ENCODE data around the gene SCAF1.

Gene SCAF1

DNA sequence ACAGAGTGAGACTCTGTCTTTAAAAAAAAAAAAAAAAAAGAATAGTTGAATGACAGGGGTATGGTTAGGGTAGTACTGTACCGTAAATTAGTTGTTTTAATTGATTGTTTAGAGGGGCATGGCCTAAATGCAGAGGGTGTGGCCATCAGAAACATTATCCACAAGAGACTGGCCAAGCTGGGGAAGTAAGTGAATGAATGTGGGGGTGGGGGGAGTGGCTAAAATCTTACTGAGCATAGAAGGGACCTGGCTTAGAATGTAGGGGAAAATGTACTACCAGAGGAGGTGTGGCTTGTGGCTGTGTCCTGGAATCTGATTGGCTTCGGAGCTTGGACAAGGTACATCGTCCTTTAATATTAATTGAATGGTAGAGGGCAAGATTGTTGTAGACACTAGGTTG, 27.5 kb downstream of the SCAF1 start:
- H3K36me3 ChIP-seq (ENCODE audit: control insufficient read depth, insufficient read depth, low read length), result peaks cover 3% of the 10 kb centered on the region
- H3K4me3 ChIP-seq (replicated peaks; ENCODE audit: low read depth, low read length), result no peak overlapping the region
- DNase-seq (ENCODE audit: extremely low read depth, insufficient read length), result no peak
- no peaks in the 10 kb centered on the region for H3K27me3 ChIP-seq (replicated peaks; ENCODE audit: control insufficient read depth, insufficient read depth, low read length)
- TF ChIP-seq, protein P1, sequence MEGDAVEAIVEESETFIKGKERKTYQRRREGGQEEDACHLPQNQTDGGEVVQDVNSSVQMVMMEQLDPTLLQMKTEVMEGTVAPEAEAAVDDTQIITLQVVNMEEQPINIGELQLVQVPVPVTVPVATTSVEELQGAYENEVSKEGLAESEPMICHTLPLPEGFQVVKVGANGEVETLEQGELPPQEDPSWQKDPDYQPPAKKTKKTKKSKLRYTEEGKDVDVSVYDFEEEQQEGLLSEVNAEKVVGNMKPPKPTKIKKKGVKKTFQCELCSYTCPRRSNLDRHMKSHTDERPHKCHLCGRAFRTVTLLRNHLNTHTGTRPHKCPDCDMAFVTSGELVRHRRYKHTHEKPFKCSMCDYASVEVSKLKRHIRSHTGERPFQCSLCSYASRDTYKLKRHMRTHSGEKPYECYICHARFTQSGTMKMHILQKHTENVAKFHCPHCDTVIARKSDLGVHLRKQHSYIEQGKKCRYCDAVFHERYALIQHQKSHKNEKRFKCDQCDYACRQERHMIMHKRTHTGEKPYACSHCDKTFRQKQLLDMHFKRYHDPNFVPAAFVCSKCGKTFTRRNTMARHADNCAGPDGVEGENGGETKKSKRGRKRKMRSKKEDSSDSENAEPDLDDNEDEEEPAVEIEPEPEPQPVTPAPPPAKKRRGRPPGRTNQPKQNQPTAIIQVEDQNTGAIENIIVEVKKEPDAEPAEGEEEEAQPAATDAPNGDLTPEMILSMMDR (IDR thresholded peaks at IDR 0.05; ENCODE audit: insufficient read depth, low read length, poor library complexity, severe bottlenecking), result no peak

DNA sequence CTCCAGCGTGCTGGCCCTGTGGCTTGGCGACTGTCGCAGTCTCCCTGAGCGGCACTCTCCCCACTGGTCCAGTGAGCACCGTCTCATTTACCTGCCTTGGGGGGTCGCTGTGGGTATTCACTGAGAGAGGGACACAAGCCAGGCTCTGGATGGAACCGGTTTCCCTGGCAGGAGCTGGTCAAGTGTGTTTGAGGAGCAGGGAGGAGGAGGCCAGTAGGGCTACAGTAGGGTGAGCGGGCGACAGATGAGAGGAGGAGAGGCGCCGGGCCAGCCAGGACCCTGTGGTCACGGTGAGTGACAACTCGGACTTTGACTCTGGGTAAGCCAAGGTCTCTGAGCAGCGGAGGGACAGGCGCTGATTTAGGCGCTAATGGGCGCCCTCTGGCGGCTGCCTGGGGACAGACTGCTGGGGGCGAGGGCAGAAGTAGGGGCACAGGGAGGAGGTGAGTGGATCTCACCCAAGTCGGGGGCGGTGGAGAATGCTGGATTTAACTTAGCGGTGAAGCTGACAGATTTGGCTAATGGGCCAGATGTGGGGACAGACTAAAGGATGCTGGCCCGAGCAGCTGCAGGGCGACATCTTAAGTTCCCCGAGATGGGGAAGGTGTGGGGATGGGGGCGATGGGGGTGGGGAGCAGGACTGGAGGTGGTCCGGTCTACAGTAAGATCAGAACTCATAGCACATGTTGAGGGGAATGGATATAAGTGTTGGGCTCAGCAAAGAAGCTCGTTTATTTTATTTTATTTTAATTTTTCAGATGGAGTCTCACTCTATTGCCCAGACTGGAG, 30.3 kb downstream of the SCAF1 start:
- TF ChIP-seq, protein P1 (IDR thresholded peaks at IDR 0.05; ENCODE audit: insufficient read depth, low read length, poor library complexity, severe bottlenecking), result peak; percentile 99
- DNase-seq (ENCODE audit: extremely low read depth, insufficient read length), result peak; percentile 77
- Histone ChIP-seq H3K4me3 (replicated peaks; ENCODE audit: low read depth, low read length) (no peak overlapping the region), H3K27me3 (replicated peaks; ENCODE audit: control insufficient read depth, insufficient read depth, low read length) (no peaks in the 10 kb centered on the region), H3K36me3 (ENCODE audit: control insufficient read depth, insufficient read depth, low read length) (peaks cover 3% of the 10 kb centered on the region)

DNA sequence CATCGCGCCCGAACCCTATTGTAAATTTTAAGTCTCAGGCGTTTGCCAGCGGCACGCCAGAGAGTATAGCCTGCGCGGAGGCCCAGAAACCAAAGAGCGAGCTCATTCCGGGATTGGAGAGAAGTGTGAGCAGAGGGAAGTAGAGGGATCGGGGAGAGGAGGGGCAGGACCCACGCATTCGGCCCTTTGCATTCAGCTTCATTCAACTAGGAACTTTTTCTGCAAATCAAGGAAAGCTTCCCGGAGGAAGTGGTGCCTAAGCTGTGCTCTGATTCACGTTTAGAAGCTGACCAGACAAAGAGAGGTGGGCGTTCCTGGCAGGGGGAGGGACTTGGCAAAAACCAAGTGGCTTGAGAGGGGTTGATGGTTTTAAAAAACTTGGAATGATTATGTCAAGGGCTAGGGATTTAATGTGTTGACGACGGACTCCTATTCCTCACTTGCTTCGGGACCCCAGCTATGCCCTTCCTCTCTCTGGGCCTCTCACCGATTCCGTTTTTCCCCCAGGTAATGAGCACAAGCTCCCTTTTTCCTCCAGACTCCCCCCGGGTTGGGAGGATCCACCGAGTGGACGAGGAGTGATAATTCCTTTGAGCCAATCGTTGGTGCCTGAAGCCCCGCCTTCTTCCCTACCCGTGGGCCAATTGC, 34.3 kb downstream of the SCAF1 start:
- Histone ChIP-seq H3K4me3 (replicated peaks; ENCODE audit: low read depth, low read length) (peak overlapping the region; percentile 88), H3K36me3 (ENCODE audit: control insufficient read depth, insufficient read depth, low read length) (peaks cover 3% of the 10 kb centered on the region), H3K27me3 (replicated peaks; ENCODE audit: control insufficient read depth, insufficient read depth, low read length) (no peaks in the 10 kb centered on the region)
- TF ChIP-seq, protein P1 (IDR thresholded peaks at IDR 0.05; ENCODE audit: insufficient read depth, low read length, poor library complexity, severe bottlenecking), result no peak
- DNase-seq (ENCODE audit: extremely low read depth, insufficient read length), result no peak

DNA sequence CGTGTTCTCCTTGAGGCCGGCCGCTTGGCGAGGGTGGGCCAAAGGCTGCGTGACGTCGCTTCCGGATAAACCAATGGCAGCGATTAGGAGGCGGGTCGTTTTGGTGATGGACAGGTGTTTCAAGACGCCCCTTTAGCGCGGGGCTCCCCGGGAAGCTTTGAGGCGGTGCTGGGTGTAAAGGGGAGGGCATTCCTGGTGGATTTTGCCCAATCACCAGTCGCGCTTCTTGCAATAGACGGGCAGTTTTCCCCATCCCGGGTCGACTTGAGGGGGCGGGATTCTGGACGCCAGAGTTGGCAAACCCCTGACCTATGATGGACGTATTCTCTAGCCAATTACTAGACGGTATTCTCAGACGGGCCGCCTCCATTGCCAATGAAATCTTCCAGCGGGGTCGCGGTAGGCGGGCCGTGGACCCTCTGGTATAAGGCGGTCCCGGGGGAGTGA, 34.8 kb downstream of the SCAF1 start:
- TF ChIP-seq, protein P1 (IDR thresholded peaks at IDR 0.05; ENCODE audit: insufficient read depth, low read length, poor library complexity, severe bottlenecking), result no peak
- Histone ChIP-seq H3K4me3 (replicated peaks; ENCODE audit: low read depth, low read length) (peak overlapping the region; percentile 99), H3K27me3 (replicated peaks; ENCODE audit: control insufficient read depth, insufficient read depth, low read length) (no peaks in the 10 kb centered on the region), H3K36me3 (ENCODE audit: control insufficient read depth, insufficient read depth, low read length) (peaks cover 5% of the 10 kb centered on the region)
- DNase-seq (ENCODE audit: extremely low read depth, insufficient read length), result peak; percentile 99

DNA sequence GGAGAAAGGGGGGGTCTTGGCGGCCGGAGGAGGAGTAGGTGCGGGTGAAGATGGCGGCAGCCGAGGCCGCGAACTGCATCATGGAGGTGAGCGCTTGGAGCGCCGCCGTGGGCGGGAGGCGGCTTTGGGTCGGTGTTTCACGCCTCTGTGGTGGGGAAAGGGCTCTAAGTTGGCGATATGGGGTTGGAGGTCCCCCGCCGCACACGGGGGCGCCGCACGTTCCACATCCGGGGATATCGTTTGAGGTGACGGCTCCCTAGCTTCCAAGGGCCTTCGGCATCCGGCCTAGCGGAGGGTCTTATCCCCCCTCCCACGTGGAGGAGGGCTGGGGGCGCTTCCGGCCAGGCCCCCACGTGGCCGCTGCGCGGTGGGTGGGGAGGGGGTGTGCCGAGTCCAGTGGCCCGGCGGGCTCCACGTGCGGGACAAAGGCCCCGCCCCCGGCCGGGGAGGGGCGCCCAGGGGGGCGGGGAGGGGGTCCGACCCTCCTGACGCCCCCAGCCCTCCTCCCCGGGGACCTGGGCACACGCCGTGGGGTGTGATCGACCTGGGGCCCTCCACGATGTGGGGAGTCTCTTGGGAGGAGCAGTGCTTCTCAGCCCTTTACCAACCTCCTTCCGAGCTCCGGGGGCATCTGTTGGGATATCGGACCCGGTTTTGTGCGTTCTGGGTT, 35.4 kb downstream of the SCAF1 start, which contains the start of gene PRMT1:
TSS of gene PRMT1 (plus strand) at position 41 of the 670 bp plus-strand sequence. CDS start at position 51, 10 bp downstream.
- peak; percentile 70 for DNase-seq (ENCODE audit: extremely low read depth, insufficient read length)
- Histone ChIP-seq H3K36me3 (ENCODE audit: control insufficient read depth, insufficient read depth, low read length) (peaks cover 10% of the 10 kb centered on the region), H3K4me3 (replicated peaks; ENCODE audit: low read depth, low read length) (peak within 1 kb of the TSS; percentile 99), H3K27me3 (replicated peaks; ENCODE audit: control insufficient read depth, insufficient read depth, low read length) (no peaks in the 10 kb centered on the region)
- TF ChIP-seq, protein P1 (IDR thresholded peaks at IDR 0.05; ENCODE audit: insufficient read depth, low read length, poor library complexity, severe bottlenecking), result no peak

All from GM06990 (cell line).